Astrocyte of the cerebellum (primary cell): ENCODE data around the gene PAXX.
A peak's percentile ranks its signal among the peaks of the same experiment; 100 is the strongest.

Experiments
- DNase-seq: peaks from one replicate; pipeline ENCODE4 v3.0.0-alpha.2; 2011; ENCODE audit warnings: low read depth
- H3K4me3 ChIP-seq: 2 replicates; pipeline ENCODE4 v1.5.1; 2011; ENCODE audit warnings: mild to moderate bottlenecking, low read depth, low read length, moderate library complexity
- in situ Hi-C: cut with HindIII; loops from 2 replicates; pipeline ENCODE4 v1.10.0; 2017; ENCODE audit warnings: low sequenced_read_pairs
- TF ChIP-seq, protein P1 (sequence below): IDR thresholded peaks from 2 replicates; pipeline ENCODE4 v1.5.1; 2012; ENCODE audit warnings: low read length, low read depth, moderate library complexity, mild to moderate bottlenecking; ENCODE audit errors: missing control alignments

Gene PAXX

DNA sequence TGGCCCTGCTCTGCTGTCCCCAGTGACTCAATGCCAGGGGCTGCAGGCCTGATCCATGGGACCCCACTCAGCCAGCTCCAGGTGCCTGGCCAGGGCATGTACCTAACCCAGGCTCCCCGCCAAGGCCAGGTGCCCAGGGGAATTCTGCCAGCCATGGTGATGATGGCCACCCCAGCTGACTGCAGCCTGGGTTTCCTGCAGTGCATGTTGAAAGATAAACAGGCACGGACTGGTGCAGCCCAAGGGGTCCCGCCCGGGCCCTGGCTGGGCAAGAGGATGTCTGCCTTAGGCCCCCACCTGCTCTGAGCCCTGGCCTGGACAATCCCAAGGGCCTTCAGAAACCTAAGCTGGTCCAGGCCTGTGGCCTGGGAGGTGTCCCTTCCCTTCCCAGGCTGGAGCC, 34.6 kb downstream of the PAXX start:
- H3K4me3 ChIP-seq, result no peak overlapping the region
- no peak for DNase-seq
- TF ChIP-seq, protein P1, sequence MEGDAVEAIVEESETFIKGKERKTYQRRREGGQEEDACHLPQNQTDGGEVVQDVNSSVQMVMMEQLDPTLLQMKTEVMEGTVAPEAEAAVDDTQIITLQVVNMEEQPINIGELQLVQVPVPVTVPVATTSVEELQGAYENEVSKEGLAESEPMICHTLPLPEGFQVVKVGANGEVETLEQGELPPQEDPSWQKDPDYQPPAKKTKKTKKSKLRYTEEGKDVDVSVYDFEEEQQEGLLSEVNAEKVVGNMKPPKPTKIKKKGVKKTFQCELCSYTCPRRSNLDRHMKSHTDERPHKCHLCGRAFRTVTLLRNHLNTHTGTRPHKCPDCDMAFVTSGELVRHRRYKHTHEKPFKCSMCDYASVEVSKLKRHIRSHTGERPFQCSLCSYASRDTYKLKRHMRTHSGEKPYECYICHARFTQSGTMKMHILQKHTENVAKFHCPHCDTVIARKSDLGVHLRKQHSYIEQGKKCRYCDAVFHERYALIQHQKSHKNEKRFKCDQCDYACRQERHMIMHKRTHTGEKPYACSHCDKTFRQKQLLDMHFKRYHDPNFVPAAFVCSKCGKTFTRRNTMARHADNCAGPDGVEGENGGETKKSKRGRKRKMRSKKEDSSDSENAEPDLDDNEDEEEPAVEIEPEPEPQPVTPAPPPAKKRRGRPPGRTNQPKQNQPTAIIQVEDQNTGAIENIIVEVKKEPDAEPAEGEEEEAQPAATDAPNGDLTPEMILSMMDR, result no peak
- in situ Hi-C loops, result loop anchor here (25.0 kb wide), 1 partner anchor 240 kb away; the partner anchor contains the start of genes CCDC183 and TMEM141

DNA sequence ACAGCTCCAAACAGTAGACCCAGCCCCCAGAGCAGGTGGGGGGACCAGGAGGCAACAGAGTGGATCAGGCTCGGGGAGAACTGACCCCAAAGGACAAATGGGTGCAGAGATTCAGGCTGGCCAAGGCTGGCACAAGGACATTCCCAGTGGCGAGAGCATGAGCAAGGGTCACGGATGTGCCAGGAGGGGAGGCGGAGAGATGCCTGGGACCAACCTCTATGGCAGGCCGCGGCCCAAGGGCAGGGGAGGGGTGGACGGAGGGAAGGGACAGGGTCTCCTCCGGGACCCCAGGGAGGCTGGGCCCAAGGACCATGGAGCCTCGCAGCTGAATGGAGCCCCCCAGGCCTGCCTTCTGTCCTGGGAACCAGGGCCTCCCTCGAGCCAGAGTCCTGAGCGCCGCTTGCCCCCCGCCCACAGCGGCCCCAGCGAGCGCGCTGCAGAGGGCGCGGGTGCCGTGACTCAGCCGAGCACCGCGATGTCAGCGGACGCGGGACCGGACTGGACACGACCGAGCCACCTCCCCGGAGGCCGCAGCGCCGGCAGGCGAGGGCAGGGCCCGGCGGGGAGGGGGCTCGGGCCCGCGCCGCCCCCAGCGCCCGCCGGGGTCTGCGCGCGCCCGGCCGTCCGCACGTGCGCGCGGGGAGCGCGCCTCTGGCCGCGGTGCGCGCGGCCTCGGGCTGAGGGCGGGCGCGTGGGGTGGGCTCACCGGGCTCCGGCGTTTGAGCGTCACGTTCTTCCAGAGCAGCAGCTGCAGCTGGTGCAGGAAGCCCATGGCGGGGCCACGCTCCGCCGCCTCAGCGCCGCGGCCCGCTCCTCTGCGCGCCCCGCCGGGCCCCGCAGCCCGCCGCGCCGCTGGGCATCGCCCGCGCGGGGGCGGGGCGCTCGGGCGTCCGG, 35.4 kb downstream of the PAXX start, which contains the start of gene ABCA2:
TSS of gene ABCA2 (minus strand) at position 869 of the 894 bp plus-strand sequence. CDS start at position 772, 97 bp downstream.
- no peak for DNase-seq
- H3K4me3 ChIP-seq, result peak within 1 kb of the TSS; percentile 42
- in situ Hi-C loops, result loop anchor here (25.0 kb wide), 1 partner anchor 240 kb away; the partner anchor contains the start of genes CCDC183 and TMEM141
- TF ChIP-seq, protein P1, result no peak

GRCh38 chr9:137028263-137029057, 36.2 kb downstream of the PAXX start:
- in situ Hi-C loops, result loop anchor here (25.0 kb wide), 1 partner anchor 241 kb away; the partner anchor contains the start of genes CCDC183 and TMEM141
- DNase-seq, result no peak

DNA sequence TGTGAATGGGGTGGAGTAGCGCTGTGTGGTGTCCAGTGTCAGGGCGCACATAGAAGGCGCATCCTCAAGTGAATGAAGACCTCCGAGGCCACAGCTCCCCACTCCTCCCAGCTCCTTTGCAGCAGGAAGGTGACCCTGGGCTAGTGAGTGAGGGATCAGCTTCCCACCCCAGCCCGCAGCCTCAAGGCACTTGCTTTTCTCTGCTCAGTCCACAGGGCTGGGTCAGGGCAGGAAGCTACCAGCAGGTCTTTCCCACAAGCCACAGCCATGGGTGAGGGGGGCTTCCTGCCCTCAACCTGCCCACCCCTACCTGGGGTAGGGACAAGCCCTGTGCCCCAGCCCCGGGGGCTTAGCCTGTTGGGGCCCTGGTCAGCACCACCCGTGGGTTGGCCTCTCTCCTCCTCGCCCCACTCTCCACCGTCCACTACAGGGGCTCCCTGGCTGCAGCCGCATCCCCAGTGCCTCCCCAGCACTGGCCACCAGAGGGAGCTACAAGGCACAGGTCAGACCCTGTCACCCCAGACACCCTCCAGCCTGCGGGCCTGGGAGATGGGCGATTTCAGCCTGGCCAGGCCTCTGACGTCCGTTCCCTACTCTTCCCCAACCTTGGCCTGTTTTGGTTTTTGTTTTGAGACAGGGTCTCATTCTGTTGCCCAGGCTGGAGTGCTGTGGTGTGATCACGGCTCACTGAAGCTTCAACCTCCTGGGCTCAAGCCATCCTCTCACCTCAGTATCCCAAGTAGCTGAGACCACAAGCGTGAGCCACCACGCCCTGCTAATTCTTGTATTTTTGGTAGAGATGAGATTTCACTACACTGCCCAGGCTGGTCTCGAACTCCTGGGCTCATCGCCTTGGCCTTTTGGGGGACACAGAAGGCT, 37.1 kb downstream of the PAXX start:
- TF ChIP-seq, protein P1, result peak; percentile 96
- no peak overlapping the region for H3K4me3 ChIP-seq
- in situ Hi-C loops, result loop anchor here (25.0 kb wide), 1 partner anchor 242 kb away; the partner anchor contains the start of genes CCDC183 and TMEM141
- DNase-seq, result no peak

More at GRCh38 chr9:137028263-137029057, 36.2 kb downstream of the PAXX start:
- TF ChIP-seq, protein P1, result peak; percentile 3
- H3K4me3 ChIP-seq, result peak overlapping the region; percentile 42

- DNase-seq, result no peak
- TF ChIP-seq, protein P1, result no peak
- in situ Hi-C loops, result loop anchor here (25.0 kb wide), 1 partner anchor 243 kb away; the partner anchor contains the start of genes CCDC183 and TMEM141
- H3K4me3 ChIP-seq, result no peak overlapping the region
These were observed 37.8 kb downstream of the PAXX start for GRCh38 chr9:137030006-137030405.
